ENCODE results near the gene TCEANC2. TPM values are rescaled to one million over a fixed set of nuclear protein-coding genes. Genes with fewer than 3 reads are reported as not detected.

The TCEANC2 gene
- total and polyA plus RNA-seq, 2 experiments from 2014 or later, result 6.0 to 6.3 TPM

DNA sequence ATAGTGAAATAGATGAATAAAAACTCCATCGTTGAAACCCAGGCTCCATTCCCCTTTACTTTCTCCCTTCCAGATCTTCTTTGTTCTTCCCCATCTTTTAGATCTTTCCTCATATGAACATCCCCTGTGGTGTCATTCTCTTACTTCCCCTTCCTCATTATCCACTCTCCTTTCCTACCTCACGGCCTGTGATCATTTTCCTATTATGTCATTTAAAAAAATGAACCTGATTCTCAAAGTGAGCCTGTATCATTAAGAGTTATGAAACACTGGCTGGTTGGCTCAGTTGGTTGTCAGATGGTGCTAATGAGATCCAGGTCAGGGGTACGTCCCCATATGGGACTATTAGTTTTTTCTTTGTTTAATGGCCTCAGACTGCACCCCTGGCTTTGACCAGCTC is 38.3 kb downstream of the TCEANC2 start (continued):
- TF ChIP-seq, protein P1, sequence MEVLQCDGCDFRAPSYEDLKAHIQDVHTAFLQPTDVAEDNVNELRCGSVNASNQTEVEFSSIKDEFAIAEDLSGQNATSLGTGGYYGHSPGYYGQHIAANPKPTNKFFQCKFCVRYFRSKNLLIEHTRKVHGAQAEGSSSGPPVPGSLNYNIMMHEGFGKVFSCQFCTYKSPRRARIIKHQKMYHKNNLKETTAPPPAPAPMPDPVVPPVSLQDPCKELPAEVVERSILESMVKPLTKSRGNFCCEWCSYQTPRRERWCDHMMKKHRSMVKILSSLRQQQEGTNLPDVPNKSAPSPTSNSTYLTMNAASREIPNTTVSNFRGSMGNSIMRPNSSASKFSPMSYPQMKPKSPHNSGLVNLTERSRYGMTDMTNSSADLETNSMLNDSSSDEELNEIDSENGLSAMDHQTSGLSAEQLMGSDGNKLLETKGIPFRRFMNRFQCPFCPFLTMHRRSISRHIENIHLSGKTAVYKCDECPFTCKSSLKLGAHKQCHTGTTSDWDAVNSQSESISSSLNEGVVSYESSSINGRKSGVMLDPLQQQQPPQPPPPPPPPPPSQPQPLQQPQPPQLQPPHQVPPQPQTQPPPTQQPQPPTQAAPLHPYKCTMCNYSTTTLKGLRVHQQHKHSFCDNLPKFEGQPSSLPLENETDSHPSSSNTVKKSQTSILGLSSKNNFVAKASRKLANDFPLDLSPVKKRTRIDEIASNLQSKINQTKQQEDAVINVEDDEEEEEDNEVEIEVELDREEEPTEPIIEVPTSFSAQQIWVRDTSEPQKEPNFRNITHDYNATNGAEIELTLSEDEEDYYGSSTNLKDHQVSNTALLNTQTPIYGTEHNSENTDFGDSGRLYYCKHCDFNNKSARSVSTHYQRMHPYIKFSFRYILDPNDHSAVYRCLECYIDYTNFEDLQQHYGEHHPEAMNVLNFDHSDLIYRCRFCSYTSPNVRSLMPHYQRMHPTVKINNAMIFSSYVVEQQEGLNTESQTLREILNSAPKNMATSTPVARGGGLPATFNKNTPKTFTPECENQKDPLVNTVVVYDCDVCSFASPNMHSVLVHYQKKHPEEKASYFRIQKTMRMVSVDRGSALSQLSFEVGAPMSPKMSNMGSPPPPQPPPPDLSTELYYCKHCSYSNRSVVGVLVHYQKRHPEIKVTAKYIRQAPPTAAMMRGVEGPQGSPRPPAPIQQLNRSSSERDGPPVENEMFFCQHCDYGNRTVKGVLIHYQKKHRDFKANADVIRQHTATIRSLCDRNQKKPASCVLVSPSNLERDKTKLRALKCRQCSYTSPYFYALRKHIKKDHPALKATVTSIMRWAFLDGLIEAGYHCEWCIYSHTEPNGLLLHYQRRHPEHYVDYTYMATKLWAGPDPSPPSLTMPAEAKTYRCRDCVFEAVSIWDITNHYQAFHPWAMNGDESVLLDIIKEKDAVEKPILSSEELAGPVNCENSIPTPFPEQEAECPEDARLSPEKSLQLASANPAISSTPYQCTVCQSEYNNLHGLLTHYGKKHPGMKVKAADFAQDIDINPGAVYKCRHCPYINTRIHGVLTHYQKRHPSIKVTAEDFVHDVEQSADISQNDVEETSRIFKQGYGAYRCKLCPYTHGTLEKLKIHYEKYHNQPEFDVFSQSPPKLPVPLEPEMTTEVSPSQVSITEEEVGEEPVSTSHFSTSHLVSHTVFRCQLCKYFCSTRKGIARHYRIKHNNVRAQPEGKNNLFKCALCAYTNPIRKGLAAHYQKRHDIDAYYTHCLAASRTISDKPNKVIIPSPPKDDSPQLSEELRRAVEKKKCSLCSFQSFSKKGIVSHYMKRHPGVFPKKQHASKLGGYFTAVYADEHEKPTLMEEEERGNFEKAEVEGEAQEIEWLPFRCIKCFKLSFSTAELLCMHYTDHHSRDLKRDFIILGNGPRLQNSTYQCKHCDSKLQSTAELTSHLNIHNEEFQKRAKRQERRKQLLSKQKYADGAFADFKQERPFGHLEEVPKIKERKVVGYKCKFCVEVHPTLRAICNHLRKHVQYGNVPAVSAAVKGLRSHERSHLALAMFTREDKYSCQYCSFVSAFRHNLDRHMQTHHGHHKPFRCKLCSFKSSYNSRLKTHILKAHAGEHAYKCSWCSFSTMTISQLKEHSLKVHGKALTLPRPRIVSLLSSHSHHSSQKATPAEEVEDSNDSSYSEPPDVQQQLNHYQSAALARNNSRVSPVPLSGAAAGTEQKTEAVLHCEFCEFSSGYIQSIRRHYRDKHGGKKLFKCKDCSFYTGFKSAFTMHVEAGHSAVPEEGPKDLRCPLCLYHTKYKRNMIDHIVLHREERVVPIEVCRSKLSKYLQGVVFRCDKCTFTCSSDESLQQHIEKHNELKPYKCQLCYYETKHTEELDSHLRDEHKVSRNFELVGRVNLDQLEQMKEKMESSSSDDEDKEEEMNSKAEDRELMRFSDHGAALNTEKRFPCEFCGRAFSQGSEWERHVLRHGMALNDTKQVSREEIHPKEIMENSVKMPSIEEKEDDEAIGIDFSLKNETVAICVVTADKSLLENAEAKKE (CRISPR knock-in tag; IDR thresholded peaks at IDR 0.05), result no peak
- TF ChIP-seq, protein P2, sequence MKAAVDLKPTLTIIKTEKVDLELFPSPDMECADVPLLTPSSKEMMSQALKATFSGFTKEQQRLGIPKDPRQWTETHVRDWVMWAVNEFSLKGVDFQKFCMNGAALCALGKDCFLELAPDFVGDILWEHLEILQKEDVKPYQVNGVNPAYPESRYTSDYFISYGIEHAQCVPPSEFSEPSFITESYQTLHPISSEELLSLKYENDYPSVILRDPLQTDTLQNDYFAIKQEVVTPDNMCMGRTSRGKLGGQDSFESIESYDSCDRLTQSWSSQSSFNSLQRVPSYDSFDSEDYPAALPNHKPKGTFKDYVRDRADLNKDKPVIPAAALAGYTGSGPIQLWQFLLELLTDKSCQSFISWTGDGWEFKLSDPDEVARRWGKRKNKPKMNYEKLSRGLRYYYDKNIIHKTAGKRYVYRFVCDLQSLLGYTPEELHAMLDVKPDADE (IDR thresholded peaks at IDR 0.05), result no peak
- no peak for TF ChIP-seq NANOG (IDR thresholded peaks at IDR 0.05; ENCODE audit: borderline replicate concordance)

DNA sequence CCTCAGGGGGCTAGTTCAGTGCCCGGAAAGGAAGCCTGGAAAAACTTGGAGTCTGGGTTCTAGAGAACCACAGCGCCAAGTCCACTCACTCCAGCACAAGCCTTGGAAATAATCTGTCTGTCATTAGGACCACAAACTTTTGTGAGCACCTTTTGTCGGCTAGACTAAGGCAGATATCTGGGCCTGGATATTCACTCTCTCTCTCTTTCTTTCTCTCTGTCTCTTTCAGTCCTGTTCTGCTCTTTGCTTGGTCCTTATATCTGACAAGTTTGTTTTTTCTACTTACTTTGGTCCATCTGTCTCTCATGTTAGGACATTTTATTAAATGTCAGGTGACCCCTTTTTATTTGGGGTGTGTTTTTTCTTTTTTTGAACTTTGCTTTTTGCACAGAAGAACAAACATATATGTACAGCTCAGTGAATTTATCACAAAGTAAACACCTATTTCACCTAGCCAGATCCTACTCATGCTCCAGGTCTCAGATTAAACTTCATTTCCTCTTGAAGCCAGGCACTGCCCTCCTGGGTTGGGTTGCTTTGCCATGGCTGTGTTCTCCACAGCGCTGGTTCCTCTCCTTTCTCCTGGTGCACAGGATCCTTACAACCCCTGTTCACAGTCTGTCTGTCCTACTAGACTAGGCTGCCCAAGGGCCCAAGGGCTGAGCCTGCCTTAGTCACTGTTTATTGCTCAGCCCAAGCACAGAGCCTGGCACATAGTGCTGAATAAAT is 40.8 kb downstream of the TCEANC2 start:
- H3K9me3 Mint-ChIP-seq, result no peaks in the 10 kb centered on the region
- no peaks in the 10 kb centered on the region for H3K36me3 ChIP-seq (ENCODE audit: insufficient read depth)
- H3K27ac ChIP-seq (ENCODE audit: low read depth), result no peak overlapping the region
- H3K79me2 ChIP-seq (replicated peaks; ENCODE audit: insufficient read depth), result no peaks in the 10 kb centered on the region
- H2AFZ ChIP-seq, result no peak overlapping the region
- no peak overlapping the region for H3K4me2 ChIP-seq
- no peak overlapping the region for H3K4me3 Mint-ChIP-seq
- H3K36me3 Mint-ChIP-seq (ENCODE audit: low read depth), result no peaks in the 10 kb centered on the region
- no peaks in the 10 kb centered on the region for H3K9me2 ChIP-seq (ENCODE audit: insufficient read depth)
- H3K4me1 Mint-ChIP-seq, result peaks cover 10% of the 10 kb centered on the region
- no peaks in the 10 kb centered on the region for H4K20me1 ChIP-seq (replicated peaks; ENCODE audit: insufficient read depth)
- no peaks in the 10 kb centered on the region for H3K27me3 ChIP-seq (ENCODE audit: insufficient read depth)
- no peak for DNase-seq (ENCODE audit: low spot score)
- no peak overlapping the region for H3K4me3 ChIP-seq
- no peaks in the 10 kb centered on the region for H3F3A ChIP-seq (replicated peaks; ENCODE audit: low read depth)
- H3K4me1 ChIP-seq (ENCODE audit: insufficient read depth), result 0 out of 2 replicates have a peak, but pooled peaks cover 4% of the 10 kb centered on the region
- H3K27me3 Mint-ChIP-seq (ENCODE audit: insufficient read depth, low read depth, poor library complexity), result no peaks in the 10 kb centered on the region
- no peak overlapping the region for H3K27ac Mint-ChIP-seq
- no peak for ATAC-seq
- TF ChIP-seq EZH2 (IDR thresholded peaks at IDR 0.05; ENCODE audit: low read depth, unreplicated experiment), result no peak
- no peak for TF ChIP-seq EZH2phosphoT487 (IDR thresholded peaks at IDR 0.05; ENCODE audit: unreplicated experiment)
- TF ChIP-seq, protein P2 (IDR thresholded peaks at IDR 0.05), result no peak
- TF ChIP-seq, protein P3, sequence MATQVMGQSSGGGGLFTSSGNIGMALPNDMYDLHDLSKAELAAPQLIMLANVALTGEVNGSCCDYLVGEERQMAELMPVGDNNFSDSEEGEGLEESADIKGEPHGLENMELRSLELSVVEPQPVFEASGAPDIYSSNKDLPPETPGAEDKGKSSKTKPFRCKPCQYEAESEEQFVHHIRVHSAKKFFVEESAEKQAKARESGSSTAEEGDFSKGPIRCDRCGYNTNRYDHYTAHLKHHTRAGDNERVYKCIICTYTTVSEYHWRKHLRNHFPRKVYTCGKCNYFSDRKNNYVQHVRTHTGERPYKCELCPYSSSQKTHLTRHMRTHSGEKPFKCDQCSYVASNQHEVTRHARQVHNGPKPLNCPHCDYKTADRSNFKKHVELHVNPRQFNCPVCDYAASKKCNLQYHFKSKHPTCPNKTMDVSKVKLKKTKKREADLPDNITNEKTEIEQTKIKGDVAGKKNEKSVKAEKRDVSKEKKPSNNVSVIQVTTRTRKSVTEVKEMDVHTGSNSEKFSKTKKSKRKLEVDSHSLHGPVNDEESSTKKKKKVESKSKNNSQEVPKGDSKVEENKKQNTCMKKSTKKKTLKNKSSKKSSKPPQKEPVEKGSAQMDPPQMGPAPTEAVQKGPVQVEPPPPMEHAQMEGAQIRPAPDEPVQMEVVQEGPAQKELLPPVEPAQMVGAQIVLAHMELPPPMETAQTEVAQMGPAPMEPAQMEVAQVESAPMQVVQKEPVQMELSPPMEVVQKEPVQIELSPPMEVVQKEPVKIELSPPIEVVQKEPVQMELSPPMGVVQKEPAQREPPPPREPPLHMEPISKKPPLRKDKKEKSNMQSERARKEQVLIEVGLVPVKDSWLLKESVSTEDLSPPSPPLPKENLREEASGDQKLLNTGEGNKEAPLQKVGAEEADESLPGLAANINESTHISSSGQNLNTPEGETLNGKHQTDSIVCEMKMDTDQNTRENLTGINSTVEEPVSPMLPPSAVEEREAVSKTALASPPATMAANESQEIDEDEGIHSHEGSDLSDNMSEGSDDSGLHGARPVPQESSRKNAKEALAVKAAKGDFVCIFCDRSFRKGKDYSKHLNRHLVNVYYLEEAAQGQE (IDR thresholded peaks at IDR 0.05; ENCODE audit: unreplicated experiment), result no peak
- no peak for TF ChIP-seq POLR2AphosphoS5 (IDR thresholded peaks at IDR 0.05; ENCODE audit: low read depth)
- TF ChIP-seq ZNF114 (CRISPR knock-in tag; IDR thresholded peaks at IDR 0.05), result no peak
- TF ChIP-seq NANOG (IDR thresholded peaks at IDR 0.05; ENCODE audit: borderline replicate concordance), result no peak
- TF ChIP-seq, protein P4, sequence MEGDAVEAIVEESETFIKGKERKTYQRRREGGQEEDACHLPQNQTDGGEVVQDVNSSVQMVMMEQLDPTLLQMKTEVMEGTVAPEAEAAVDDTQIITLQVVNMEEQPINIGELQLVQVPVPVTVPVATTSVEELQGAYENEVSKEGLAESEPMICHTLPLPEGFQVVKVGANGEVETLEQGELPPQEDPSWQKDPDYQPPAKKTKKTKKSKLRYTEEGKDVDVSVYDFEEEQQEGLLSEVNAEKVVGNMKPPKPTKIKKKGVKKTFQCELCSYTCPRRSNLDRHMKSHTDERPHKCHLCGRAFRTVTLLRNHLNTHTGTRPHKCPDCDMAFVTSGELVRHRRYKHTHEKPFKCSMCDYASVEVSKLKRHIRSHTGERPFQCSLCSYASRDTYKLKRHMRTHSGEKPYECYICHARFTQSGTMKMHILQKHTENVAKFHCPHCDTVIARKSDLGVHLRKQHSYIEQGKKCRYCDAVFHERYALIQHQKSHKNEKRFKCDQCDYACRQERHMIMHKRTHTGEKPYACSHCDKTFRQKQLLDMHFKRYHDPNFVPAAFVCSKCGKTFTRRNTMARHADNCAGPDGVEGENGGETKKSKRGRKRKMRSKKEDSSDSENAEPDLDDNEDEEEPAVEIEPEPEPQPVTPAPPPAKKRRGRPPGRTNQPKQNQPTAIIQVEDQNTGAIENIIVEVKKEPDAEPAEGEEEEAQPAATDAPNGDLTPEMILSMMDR (conservative IDR thresholded peaks at IDR 0.05; ENCODE audit: low read depth in 2 of 2), result no peak
- no peak for TF ChIP-seq JUNB (IDR thresholded peaks at IDR 0.05; ENCODE audit: unreplicated experiment)
